ENCODE results near the gene ADAMTS4. TPM values are rescaled to one million over a fixed set of nuclear protein-coding genes. Genes with fewer than 3 reads are reported as not detected.

Gene ADAMTS4
- total and polyA plus RNA-seq, 2 donors (not counting 3 experiments of a cell fraction or from before 2014, with no cell fraction given), result 2.5 to 13.6 TPM

DNA sequence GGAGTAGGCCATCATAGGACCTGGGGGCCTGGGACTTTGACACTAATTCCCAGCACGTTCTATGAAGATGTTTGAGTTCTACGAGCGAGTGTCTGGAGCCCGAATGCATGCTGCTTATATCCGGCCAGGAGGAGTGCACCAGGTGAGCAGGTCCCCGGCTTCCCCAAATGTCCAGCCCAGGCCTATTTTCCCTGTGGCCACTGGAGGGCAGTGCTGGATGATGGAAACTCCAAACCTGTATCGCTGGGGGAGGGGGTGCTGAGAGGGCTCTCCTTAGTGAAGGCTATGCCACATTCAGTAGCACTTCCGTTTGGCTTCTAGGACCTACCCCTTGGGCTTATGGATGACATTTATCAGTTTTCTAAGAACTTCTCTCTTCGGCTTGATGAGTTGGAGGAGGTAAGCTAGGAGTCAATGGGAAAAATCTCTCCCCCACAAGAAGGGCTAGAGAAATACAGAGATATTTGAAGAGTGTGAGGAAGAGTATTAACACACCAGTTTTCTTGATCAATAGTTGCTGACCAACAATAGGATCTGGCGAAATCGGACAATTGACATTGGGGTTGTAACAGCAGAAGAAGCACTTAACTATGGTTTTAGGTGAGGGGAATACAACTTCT is 11.0 kb upstream of the ADAMTS4 start:
- Histone ChIP-seq H4K20me1 (replicated peaks; ENCODE audit: control insufficient read depth, extremely low read depth, insufficient read depth, low read length) (no peaks in the 10 kb centered on the region), H3K9ac (replicated peaks; ENCODE audit: extremely low read depth, insufficient read depth, low read length) (no peak overlapping the region), H3K36me3 (ENCODE audit: control insufficient read depth in 2 of 2, extremely low read depth in 1 of 2, insufficient read depth in 2 of 2, low read length in 2 of 2) (peaks cover 36 to 47% of the 10 kb centered on the region in 2 experiments), H3K4me3 (replicated peaks in 1 of 3; ENCODE audit: insufficient read depth in 1 of 3, low read depth in 1 of 3, low read length in 3 of 3) (no peak overlapping the region), H3K4me2 (ENCODE audit: insufficient read depth, low read length) (no peak overlapping the region), H2AFZ (ENCODE audit: low read depth, low read length) (no peak overlapping the region), H3K9me3 (replicated peaks; ENCODE audit: control insufficient read depth, insufficient read depth, low read length) (no peaks in the 10 kb centered on the region), H3K27ac (ENCODE audit: insufficient read depth, low read depth, low read length) (no peak overlapping the region), H3K27me3 (ENCODE audit: control insufficient read depth in 2 of 2, insufficient read depth in 2 of 2, low read length in 2 of 2) (no peaks in the 10 kb centered on the region), H3K79me2 (ENCODE audit: control insufficient read depth, insufficient read depth, low read length) (peaks cover 14% of the 10 kb centered on the region), H3K4me1 (ENCODE audit: control insufficient read depth, extremely low read depth, insufficient read depth, low read length) (peaks cover 10% of the 10 kb centered on the region), H3K9me1 (replicated peaks; ENCODE audit: control insufficient read depth, extremely low read depth, insufficient read depth, low read length) (no peaks in the 10 kb centered on the region)
- FAIRE-seq (peak; percentile 85), DNase-seq (ENCODE audit: low read depth, low spot score) (peak; percentile 62)
- BruUV-seq (replicated peaks), result no TSS peak
- intact Hi-C loops (cut with micrococcal nuclease) (loop anchor here (1.0 kb wide), 3 partner anchors 15 to 172 kb away; no protein-coding TSS in a partner anchor), dilution Hi-C loops (cut with MboI; ENCODE audit: extremely low pct_ligation_motif_present, low sequenced_read_pairs) (no loop called here)
- TF ChIP-seq POLR2A (IDR thresholded peaks at IDR 0.05; ENCODE audit: low read depth, low read length) (no peak), CTCF (IDR thresholded peaks at IDR 0.05; ENCODE audit: extremely low read depth in 1 of 2, insufficient read depth in 1 of 2, low read depth in 1 of 2, low read length in 2 of 2) (peak; percentile 89 to 91)
- CTCF ChIA-PET, result interaction anchor here (1.0 to 4.8 kb wide), 11 partner anchors 8 to 172 kb away, joined by 4 to 55 read pairs (median 9); partner anchors contain the start of genes ADAMTS4, APOA2 and TOMM40L
- POLR2A ChIA-PET, result no interaction called here

GRCh38 chr1:161207173-161207572 is 8.3 kb upstream of the ADAMTS4 start:
- Histone ChIP-seq H3K4me2 (ENCODE audit: insufficient read depth, low read length) (no peak overlapping the region), H4K20me1 (replicated peaks; ENCODE audit: control insufficient read depth, extremely low read depth, insufficient read depth, low read length) (no peaks in the 10 kb centered on the region), H3K36me3 (ENCODE audit: control insufficient read depth in 2 of 2, extremely low read depth in 1 of 2, insufficient read depth in 2 of 2, low read length in 2 of 2) (peaks cover 21 to 34% of the 10 kb centered on the region in 2 experiments), H3K4me3 (replicated peaks in 1 of 3; ENCODE audit: insufficient read depth in 1 of 3, low read depth in 1 of 3, low read length in 3 of 3) (no peak overlapping the region), H3K4me1 (ENCODE audit: control insufficient read depth, extremely low read depth, insufficient read depth, low read length) (peaks cover 17% of the 10 kb centered on the region), H3K27ac (ENCODE audit: insufficient read depth, low read depth, low read length) (peak overlapping the region; percentile 35), H3K9me1 (replicated peaks; ENCODE audit: control insufficient read depth, extremely low read depth, insufficient read depth, low read length) (no peaks in the 10 kb centered on the region), H3K9me3 (replicated peaks; ENCODE audit: control insufficient read depth, insufficient read depth, low read length) (no peaks in the 10 kb centered on the region), H2AFZ (ENCODE audit: low read depth, low read length) (no peak overlapping the region), H3K27me3 (ENCODE audit: control insufficient read depth in 2 of 2, insufficient read depth in 2 of 2, low read length in 2 of 2) (no peaks in the 10 kb centered on the region), H3K79me2 (ENCODE audit: control insufficient read depth, insufficient read depth, low read length) (peaks cover 36% of the 10 kb centered on the region), H3K9ac (replicated peaks; ENCODE audit: extremely low read depth, insufficient read depth, low read length) (no peak overlapping the region)
- intact Hi-C loops (cut with micrococcal nuclease), result no loop called here
- FAIRE-seq, result no peak
- dilution Hi-C loops (cut with MboI; ENCODE audit: extremely low pct_ligation_motif_present, low sequenced_read_pairs), result no loop called here
- ChIA-PET POLR2A (no interaction called here), CTCF (interaction anchor here (0.8 to 3.5 kb wide), 9 partner anchors 8 to 175 kb away, joined by 3 to 20 read pairs (median 4); partner anchors contain the start of genes ADAMTS4, FCER1G and TOMM40L)
- no peak for DNase-seq (ENCODE audit: low read depth, low spot score)
- BruUV-seq (replicated peaks), result no TSS peak
- TF ChIP-seq FOS (IDR thresholded peaks at IDR 0.05; ENCODE audit: borderline replicate concordance, insufficient read depth, low read length), result no peak
- no peak for TF ChIP-seq POLR2A (IDR thresholded peaks at IDR 0.05; ENCODE audit: low read depth, low read length)
- TF ChIP-seq MYC (IDR thresholded peaks at IDR 0.05; ENCODE audit: low read depth, low read length), result no peak
- TF ChIP-seq CTCF (IDR thresholded peaks at IDR 0.05; ENCODE audit: extremely low read depth in 1 of 2, insufficient read depth in 1 of 2, low read depth in 1 of 2, low read length in 2 of 2), result no peak
- TF ChIP-seq EZH2 (IDR thresholded peaks at IDR 0.05; ENCODE audit: borderline replicate concordance, low read depth, low read length, severe bottlenecking), result no peak
- TF ChIP-seq MAX (IDR thresholded peaks at IDR 0.05; ENCODE audit: insufficient read depth, insufficient read length), result no peak
- TF ChIP-seq POLR2AphosphoS5 (IDR thresholded peaks at IDR 0.05; ENCODE audit: insufficient read depth, low read depth, low read length), result no peak
- TF ChIP-seq JUN (IDR thresholded peaks at IDR 0.05; ENCODE audit: borderline replicate concordance, insufficient read depth, insufficient read length, low read depth), result no peak
- no peak for TF ChIP-seq GATA2 (IDR thresholded peaks at IDR 0.05; ENCODE audit: insufficient read depth, insufficient read length, low read depth, low read length)

Data from endothelial cell of umbilical vein (primary cell).